Measurements from ENCODE around the gene OGG1. TPM values are rescaled to one million over a fixed set of nuclear protein-coding genes. Genes with fewer than 3 reads are reported as not detected.

Gene OGG1
- total and polyA plus RNA-seq, 9 of the 15 experiments (the other 6 are each of a cell fraction or from before 2014, with no cell fraction given): 6.6 to 33.0 (median 24.4) TPM

GRCh38 chr3:9727041-9727595 is 22.6 kb upstream of the OGG1 start (continued):
- TF ChIP-seq GTF3C2 (IDR thresholded peaks at IDR 0.05; ENCODE audit: borderline replicate concordance, extremely low read depth, insufficient read length) (no peak), FOXO4 (CRISPR knock-in tag; IDR thresholded peaks at IDR 0.05) (no peak), ZNF655 (CRISPR knock-in tag; IDR thresholded peaks at IDR 0.05) (no peak), VEZF1 (CRISPR knock-in tag; IDR thresholded peaks at IDR 0.05) (peak; percentile 51), ZNF12 (CRISPR knock-in tag; IDR thresholded peaks at IDR 0.05) (no peak), ZBTB33 (CRISPR knock-in tag; IDR thresholded peaks at IDR 0.05) (0 out of 2 replicates have a peak, but pooled peaks have one; percentile 41), ZNF778 (CRISPR knock-in tag; IDR thresholded peaks at IDR 0.05) (no peak), UBTF (IDR thresholded peaks at IDR 0.05; ENCODE audit: borderline replicate concordance in 1 of 2, low read depth in 2 of 2, low read length in 2 of 2) (0 out of 4 replicates have a peak, but pooled peaks of 1 of the 2 experiments have one; percentile 21), ARID3A (IDR thresholded peaks at IDR 0.05; ENCODE audit: borderline replicate concordance, low read depth, low read length) (peak; percentile 78), ZNF277 (CRISPR knock-in tag; IDR thresholded peaks at IDR 0.05; ENCODE audit: borderline replicate concordance) (no peak)
